Kidney tubule cell (primary cell): ENCODE measurements around the gene XCR1.
"Not testable (repeated sequence)": the region's sequence is repeated elsewhere in the genome, so short reads cannot be mapped to it uniquely, and the experiment has no call there.

ENCODE experiments used
- DNase-seq: peaks from one replicate; pipeline ENCODE4 v3.0.0-alpha.2; 2018; ENCODE audit warnings: low spot score

Gene XCR1, protein sequence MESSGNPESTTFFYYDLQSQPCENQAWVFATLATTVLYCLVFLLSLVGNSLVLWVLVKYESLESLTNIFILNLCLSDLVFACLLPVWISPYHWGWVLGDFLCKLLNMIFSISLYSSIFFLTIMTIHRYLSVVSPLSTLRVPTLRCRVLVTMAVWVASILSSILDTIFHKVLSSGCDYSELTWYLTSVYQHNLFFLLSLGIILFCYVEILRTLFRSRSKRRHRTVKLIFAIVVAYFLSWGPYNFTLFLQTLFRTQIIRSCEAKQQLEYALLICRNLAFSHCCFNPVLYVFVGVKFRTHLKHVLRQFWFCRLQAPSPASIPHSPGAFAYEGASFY

DNA sequence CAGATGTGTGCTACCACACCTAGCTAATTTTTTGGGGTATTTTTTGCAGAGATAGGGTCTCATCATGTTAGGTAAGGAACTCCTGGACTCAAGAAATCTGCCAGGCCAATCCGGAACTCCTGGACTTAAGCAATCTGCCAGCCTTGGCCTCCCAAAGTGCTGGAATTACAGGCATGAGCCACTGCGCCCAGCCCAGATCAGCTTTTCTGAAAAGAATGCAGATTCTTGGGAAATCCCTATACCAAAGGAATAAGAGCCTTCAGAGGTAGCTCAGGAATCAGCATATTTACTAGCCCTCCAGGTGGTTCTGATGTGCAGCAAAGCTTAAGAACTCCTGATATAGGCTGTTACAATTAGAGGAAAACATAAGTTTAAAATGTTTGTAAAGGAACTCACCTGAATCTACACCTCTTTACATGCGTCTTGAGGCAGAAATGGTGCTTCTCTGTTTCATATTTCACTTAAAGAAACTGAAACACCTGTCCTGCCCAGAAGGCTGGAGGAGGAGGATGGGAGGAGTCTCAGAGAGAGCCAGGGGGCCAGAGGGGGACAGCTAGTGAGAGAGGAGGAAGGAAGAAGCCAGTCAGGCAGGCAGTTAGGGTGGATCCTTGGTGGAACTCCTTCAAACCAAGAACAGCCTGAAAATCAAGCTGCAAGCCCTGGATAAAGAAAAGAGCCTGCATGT lies at the start of gene XCR1:
XCR1 (minus strand) TSS at position 463 of the 685 bp plus-strand sequence. CDS start 5,536 bp downstream, outside the sequence.
- no peak for DNase-seq

DNA sequence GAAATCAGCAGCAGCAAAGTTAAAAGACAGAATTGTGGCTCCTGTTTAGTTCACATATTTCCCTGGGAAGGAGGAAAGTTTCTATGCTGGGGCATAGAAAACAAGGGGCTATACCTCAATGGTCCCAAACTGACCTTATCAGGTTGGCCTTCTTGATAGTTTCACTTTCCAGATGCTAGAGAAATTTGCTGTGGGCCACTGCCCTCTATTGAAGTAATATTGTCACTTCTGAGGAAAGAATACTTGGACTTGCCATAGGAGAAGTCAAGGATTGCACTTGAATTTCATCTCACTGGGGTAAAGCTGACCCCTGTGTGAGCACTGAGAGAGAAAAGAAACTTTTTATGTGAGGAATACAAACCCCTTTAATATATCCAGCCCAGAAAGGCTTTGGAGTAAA lies 49.3 kb upstream of the XCR1 start:
- no peak for DNase-seq

DNA sequence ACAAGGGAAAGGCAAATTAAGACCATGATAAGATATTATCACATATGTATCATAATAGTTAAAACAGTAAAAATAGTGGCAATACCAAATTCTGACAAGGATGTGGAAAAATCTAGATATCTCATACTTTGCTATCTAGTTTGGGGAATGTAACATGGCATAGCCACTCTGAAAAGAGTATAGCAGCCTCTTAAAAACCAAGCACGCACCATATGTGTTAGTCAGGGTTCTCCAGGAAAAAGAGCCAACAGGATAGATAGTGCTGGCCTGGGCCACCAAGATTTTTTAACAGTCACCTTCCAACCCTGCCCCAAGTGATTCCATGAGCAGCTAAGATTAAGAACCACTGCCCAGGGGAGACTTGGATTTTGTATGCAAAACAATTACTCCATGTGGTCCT lies 48.5 kb upstream of the XCR1 start:
- DNase-seq, result no peak

DNA sequence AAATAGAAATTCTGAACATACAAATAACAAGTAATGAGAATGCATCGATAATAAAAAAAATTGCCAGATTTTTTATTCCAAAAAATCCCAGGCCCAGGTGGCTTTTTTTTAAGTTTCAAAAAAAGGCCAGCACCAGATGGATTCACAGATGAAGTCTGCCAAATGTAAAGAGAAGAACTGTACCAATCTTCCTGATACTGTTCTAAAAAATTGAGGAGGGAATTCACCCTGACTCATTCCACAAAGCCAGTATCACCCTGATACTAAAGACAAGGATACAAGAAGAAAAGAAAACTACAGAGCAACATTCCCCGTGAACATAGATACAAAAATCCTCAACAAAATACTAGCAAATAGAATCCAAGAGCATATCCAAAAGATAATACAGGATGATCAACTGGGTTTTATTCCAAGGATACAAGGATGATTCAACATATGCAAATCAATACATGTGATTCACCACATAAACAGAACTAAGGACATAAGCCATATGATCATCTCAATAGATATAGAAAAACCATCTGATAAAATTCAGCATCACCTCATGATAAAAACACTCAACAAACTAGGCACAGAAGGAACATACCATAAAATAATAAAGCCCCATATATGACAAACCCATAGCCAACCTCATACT lies 44.1 kb upstream of the XCR1 start:
- DNase-seq, result no peak

DNA sequence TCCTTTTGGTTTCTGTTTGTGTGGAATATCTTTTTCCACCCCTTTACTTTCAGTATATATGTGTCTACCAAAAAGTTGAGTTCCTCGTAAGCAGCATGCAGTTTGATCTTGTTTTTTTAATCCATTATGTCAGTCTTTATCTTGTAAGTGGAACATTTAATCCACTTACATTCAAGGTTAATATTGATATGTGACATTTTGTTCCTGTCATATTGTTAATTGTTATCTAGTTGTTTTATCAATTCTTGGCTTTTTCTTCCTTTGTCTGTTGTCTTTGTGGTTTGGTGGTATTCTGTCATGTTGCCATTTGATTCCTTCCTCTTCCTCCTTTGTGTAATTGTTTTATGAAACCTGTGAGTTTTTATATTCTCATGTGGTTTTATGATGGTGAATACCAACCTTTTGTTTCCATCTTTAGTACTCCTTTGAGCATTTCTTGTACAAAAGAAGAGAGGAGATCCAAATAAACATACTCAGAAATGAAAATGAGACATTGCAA lies 43.4 kb upstream of the XCR1 start:
- DNase-seq, result no peak

DNA sequence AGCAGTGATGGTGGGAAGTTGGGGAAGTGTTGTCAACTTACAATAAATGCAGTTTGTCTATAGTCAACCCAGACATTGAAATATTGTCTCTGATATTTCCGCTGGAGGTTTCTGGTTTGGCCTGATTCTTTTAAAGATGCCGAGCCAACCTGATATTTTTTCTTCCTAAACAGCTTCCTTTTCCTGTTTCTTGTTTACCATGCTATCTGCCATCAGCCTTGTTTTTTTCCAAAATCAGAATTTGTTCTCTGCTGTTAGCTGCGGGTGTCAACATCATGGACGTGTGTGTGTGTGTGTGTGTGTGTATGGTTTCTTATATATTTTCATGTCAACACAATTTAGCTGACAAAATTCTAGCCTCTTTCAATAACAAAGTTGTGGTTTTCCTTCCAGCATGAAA lies 41.2 kb upstream of the XCR1 start:
- no peak for DNase-seq

DNA sequence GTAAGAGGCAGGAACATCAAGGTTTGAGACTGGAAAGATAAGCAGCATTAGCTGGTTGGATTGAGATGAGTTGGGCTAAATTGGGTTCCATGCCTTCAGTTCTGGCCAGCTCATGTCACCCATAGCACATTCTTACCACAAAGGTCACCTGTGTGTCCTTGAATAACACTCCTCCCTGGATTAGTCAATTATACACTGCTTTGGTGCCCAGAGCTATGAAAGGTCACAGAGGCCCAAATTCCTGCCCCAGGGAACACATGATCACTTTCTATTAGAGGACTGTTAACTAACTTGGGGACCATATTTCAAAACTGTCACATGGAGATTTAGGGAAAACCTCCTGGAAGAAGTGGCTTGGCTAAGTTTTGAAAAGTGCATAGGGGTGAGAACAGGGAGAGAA lies 40.1 kb upstream of the XCR1 start:
- DNase-seq, result no peak

DNA sequence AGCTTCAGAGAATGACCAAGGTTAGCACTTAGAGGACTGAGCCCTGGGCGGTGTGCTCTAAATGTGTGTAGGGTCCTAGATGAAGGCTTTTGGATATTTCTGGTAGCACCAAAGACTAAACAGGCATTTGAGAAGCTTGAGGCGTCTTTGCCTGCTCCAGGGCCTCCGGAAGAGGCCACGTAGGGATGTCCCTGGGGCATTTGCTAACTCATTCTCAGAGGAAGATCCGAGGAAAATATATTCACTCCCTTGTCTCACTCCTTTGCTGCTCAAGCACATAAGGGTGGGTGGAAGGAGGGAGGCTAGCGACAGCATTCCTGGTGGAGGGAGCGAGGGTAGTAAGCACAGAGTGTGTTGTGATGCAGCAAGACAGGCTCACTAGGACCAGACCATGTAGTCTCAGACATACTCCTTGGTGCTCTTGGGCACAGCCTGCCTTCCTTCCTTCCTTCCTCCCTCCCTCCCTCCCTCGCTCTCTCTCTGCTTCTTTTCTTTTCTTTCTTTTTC lies 38.5 kb upstream of the XCR1 start:
- no peak for DNase-seq

DNA sequence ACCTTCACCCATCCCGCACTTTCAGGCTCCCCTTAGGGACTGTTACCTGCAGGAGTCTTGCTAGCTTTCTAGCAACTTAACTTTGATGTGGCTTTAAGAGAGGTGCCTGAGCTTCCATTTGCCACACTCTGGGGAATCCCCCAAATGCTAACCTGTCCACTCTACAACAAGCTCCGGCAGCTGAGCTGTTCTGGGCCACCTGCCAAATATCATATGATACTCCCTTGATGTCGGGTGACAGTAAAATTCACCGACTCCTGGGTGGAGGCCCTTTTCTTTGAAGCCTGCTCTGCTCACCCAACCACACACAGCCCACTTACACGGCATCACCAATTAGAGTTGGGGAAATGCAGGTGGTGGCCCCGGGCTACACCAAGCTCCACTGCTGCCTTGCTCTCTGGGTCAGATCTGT lies 38.0 kb upstream of the XCR1 start:
- peak; percentile 84 for DNase-seq

DNA sequence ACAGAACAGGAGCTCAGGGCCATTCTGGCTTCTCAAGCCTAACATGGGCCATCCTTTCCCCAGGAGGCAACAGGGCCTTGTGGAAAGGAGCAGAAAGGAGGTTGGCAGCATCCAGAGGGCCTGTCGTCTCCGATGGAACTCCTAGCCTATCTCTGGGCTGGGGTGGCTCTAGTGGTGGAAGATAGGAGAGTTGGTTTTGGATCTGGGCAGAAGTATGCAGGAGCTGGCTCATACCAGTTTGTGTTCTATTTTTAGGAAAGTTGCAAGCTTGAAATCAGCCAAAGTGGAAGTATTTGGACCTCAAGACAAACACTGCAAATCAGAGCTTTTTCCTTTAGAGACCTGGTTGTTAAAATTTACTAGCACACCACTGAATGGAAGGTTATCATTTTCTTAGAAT lies 35.4 kb upstream of the XCR1 start:
- DNase-seq, result no peak

DNA sequence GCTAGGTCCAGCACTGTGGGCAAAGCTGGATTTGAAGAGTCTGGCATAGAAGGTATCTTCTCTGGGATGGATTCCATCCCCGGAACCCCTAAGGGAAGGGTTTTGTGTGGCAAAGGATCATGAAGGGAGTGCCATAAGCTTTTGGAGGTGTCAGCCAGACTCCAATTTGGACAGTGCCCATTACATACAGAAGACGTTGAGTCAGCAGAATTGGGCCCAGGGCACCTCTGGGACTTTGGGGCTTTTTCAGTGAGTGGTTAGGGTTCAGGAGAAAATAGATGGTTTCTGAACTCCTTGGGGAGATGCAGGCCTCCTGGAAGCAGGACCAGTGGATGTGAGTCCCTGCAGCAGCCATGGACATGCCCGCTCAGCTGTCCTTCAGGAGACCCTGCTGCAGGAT lies 34.6 kb upstream of the XCR1 start:
- DNase-seq, result no peak

DNA sequence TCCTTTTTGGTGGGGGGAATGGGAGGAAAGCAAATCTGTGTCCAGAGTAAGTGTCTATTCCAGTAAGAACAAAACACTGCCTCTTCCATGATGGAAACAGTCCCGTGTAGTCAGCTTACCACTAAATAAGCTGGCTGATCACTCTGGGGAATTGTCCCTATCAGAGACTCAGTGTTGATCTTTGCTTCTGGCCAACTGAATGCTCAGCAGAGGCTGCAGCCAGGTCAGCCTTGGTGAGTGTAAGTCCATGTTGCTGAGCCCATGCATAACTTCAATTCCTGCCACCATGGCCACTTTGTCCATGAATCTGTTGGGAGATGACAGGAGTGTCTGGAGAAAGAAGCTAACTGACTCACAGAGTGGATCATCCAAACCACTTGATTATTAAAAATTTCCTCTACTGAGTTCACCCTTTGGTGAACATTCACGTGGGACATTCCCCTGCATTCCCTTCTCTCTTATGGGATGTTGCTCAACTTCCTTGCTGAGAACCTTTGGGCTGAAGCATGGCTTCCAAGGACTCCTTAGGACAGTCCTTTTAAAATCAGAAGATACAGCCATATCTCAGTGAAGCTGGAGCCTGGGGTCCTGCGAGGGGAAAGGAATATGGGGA lies 33.9 kb upstream of the XCR1 start:
- no peak for DNase-seq

DNA sequence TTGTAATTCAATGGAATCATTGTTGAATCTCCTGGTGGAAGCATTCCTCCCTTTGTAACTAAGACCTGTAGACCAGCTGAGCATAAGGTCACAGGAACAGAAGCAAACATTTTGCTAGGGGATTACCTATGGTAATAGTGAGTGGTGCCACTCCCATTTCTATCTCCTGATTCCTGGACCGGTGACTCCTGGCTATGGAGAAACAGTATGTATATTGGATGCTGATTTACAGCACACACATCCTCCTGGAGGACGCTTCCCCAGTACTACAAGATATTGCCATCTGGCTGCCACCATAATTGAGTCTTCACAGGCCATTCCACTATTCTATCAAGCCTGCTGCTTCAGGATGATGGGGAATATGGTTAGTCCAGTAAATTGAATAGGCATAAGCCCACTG lies 33.3 kb upstream of the XCR1 start:
- no peak for DNase-seq

DNA sequence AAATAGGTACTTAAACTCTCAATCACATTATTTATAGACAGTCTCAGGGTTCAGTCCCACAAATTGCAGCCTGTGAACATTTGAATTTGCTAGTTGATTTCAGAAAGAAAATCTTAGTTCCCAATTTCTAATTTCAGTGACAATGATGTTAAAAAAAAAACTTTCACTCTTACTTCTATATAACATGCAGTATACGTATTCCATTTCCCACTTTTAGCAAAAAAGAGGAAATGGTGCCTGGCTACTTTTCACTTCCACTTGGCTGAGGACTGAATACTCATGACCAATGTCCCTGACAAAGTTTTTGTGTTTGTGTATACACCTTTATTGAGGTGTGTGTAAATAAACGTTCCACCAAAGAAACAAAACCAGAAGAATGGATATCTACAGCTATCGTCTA lies 32.1 kb upstream of the XCR1 start:
- DNase-seq, result no peak

DNA sequence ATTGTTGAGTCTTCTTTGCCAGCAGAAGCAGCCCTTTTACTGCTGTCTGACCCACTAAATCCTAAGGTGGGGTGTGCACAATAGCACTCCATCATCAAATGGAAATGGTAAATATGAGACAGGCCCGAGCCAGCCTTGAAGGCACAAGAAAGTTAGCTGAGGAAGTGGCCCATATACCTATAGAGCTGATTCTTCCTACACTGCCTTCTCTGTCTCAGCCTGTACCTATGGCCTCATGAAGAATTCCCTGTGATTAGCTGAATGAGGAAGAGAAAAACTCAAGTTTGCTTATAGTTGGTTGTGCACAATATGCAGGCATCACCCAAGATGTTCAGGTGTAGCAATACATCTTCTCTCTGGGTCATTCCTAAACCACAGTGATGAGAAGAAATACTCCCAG lies 31.7 kb upstream of the XCR1 start:
- no peak for DNase-seq

DNA sequence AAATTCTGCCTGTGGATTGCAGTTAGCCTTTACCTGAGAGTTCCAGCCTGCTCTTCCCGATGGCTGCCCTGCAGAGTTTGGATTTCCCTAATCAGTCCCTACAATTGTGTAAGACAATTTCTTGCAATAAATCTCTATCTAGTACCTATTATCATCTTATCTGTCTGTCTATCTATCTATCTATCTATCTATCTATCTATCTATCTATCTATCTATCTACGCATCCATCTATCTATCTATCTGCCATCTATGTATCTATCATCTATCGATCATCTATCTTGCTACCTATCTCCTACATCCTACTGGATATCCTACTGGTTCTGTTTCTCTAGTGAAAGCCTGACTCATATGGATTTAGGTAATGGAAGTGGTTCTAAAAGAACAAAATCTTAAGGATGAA lies 30.4 kb upstream of the XCR1 start:
- DNase-seq, result no peak

DNA sequence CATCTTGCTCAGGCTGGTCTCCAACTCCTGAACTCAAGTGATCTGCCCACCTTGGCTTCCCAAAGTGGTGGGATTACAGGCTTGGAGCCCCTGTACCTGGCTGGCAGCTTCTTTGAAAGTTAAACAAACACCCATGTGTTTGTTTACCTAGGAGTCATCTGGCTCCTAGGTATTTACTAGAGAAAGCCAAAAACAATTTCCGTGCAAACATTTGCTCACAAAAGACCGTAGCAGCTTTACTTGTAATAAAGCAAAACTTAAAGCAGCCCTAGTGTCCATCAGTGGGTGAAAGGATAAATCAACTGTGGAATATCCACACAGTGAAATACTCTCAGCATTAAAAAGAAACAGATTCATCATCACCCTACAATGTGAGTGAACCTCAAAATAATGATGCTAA lies 29.4 kb upstream of the XCR1 start:
- DNase-seq, result no peak

DNA sequence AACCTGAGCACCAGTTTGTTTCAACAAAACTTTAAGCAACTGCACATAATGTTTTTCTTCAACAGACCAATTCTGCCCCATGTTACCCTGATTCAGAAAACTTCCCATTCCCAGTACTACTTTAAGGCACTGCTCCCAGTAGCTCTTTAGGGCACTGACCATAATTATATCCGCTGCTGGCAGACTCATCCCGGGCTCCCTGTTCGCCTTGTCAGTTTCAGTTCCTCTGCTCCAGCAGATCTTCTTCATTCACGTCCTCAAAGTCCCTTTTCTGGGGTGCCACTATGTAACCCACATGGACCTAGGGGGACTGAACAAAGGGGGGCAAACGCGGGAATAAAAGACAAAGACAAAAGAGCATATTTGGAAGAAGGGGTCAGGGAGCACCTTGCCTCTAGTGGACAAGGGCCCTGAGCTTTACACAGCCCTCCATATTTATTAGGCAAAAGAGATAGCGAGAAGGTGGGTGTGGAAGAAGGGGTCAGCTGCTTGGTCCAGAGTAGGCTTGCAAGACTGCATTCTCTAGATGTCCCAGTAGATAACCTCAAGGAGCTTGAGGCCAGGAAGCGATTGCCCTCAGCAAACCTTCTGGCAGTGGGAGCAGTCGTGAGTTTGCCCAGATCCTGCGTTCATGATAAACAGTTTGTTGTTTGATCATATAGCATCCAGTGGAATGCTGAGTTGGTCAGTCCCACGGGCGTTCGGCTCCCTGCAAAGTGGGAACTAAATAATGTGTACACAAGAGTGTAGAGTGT lies 26.7 kb upstream of the XCR1 start:
- DNase-seq, result not testable (repeated sequence)

DNA sequence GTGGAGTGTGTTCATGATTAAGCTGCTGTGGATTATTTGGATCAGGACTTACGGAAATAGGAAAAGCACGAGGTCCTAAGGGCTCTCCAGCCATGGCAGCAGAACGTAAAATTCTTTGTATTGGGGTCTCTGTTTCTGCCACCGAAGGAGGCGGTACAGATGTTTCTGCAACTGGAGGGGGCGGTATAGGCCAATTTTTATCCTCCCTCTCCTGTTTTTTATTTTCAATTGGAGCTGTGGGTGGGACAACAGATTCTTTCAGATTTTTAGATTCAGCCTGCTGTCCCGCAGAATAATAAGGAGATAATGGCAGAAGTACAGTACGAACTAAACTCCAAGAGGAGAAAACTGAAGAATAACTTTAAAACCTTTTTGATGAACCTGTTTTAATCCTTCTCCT lies 26.0 kb upstream of the XCR1 start:
- not testable (repeated sequence) for DNase-seq

DNA sequence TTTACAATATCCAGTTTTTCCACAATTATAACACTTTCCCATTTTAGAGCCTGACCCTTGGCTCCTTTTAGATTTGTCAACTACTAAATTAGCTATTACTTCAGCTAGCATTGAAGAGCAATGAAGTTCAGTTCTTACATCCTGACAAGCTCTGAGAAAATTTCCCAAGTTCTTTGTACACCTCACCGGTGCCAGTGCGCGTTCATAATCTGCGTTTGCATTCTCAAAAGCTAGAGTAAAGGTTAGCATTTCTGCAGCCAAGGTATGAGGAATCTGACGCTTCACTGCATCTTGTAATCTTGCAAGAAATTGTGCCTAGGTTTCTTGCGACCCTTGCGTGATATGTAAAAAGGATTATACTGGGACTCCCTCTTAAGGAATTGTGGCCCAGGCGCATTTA lies 25.2 kb upstream of the XCR1 start:
- DNase-seq, result no peak

DNA sequence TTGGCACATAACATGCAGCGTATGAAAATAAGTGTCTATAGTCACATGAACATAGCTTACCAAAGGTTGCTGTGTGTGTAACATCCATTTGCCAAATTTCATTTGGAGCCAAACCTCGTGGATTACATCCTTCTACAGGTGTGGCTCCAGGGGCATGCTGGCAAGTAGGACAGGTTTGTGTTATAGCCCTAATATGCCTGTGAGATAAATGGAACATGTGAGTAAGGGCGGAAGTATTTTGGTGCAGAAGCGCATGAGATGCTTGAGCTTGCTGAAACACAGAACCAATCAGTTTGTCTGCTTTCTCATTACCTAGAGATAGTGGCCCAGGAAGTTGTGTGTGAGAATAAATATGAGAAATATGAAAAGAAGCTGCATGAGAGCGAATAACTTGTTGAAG lies 21.8 kb upstream of the XCR1 start:
- no peak for DNase-seq

DNA sequence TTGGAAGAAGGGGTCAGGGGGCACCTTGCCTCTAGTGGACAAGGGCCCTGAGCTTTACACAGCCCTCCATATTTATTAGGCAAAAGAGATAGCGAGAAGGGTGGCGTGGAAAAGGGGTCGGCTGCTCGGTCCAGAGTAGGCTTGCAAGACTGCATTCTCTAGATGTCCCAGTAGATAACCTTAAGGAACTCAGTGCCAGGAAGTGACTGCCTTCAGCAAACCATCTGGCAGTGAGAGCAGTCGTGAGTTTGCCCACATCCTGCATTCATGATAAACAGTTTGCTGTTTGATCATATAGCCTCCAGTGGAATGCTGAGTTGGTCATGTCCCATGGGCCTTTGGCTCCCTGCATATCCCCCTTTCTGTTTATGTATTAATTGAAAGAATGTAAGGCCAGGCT lies 18.9 kb upstream of the XCR1 start:
- DNase-seq, result not testable (repeated sequence)
